RPMI7951 (cell line): ENCODE measurements around the gene SRP19. TPM values are rescaled to one million over a fixed set of nuclear protein-coding genes. Genes with fewer than 3 reads are reported as not detected.
A peak's percentile ranks its signal among the peaks of the same experiment; 100 is the strongest.
"Not testable (repeated sequence)": the region's sequence is repeated elsewhere in the genome, so short reads cannot be mapped to it uniquely, and the experiment has no call there.

ENCODE experiments used
- DNase-seq: peaks from one replicate; pipeline ENCODE4 v3.0.0-alpha.2; 2012; ENCODE audit warnings: low read depth
- total RNA-seq: library from RNA; depleted of rRNA; stranded (reverse); fragments of >200 nt; shearing (Covaris generic); gene quantifications from 2 replicates; pipeline ENCODE4 v1.2.3, GENCODE V29; 2014

The SRP19 gene
- total RNA-seq, 1 experiment from 2014 or later, result 106 TPM

DNA sequence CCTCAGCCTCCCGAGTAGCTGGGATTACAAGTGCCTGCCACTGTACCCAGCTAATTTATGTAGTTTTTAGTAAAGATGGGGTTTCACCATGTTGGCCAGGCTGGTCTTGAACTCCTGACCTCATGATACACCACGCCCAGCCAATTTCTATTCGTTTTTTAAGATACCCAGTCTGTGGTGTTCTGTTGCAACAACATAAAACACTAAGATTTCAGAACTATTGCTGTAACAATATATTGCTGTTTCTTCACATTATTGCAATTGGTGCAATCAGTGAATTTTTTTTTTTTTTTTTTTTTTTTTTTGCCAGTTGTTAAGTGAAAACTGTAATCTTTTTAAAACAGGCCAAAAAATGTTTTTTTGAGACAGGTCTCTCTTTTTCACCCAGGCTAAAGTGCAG is 9.9 kb downstream of the SRP19 start:
- no peak for DNase-seq

DNA sequence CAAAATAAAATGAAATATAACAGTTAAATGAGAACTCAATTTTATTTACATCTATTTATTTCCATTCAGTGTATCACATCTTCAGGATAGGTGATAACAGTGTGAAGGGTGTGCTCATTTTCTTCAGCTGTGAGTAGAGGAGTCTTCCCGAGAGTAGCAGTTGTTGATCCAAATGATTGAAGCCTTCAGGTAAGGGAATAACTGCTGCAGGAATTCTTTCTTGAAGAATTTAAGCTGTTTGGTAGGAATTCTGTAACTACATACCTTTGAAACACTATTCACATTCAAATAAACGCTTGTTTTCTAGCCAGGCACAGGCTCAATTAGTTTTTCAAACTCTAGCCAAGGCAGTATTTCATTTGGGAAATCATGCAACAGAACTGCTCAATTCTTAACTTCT is 15.3 kb downstream of the SRP19 start:
- DNase-seq, result no peak

DNA sequence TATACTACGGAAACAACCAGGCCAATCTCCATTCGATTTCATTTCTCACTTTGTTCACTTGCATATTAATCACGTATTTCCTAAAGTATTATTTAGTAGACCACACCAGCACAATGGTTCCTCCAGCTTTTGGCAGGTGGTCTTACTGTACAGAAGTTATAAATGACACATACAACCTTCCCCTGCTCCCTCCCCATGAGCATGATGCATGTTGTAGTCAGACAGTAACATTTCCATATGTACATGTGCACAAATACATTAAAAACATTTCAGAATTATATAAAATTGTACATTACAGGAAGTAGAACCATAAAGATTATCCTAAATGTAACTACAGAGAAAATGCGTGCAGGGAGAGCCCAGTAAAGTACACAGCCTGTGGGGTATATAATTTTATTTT is 17.0 kb downstream of the SRP19 start:
- DNase-seq, result no peak

DNA sequence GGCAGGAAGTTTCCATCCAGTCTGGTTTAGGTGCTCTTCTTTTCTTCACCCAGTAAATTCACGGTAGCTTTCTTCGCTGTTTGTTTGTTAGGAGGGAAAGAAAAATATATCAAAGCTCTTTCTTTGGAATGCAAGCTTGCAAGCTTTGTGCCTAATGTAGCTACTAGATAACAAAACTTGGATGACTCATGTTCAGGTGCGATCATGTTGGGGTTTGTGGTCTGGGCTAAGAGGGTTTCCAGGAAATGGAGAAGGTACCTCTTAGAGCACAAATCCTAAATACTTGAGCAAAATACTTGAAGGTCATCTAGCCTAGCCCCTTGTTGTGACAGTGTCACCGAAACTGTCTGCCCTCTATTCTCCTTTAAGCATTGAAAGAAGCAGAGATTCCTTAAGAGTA is 17.7 kb downstream of the SRP19 start:
- DNase-seq, result peak; percentile 36

DNA sequence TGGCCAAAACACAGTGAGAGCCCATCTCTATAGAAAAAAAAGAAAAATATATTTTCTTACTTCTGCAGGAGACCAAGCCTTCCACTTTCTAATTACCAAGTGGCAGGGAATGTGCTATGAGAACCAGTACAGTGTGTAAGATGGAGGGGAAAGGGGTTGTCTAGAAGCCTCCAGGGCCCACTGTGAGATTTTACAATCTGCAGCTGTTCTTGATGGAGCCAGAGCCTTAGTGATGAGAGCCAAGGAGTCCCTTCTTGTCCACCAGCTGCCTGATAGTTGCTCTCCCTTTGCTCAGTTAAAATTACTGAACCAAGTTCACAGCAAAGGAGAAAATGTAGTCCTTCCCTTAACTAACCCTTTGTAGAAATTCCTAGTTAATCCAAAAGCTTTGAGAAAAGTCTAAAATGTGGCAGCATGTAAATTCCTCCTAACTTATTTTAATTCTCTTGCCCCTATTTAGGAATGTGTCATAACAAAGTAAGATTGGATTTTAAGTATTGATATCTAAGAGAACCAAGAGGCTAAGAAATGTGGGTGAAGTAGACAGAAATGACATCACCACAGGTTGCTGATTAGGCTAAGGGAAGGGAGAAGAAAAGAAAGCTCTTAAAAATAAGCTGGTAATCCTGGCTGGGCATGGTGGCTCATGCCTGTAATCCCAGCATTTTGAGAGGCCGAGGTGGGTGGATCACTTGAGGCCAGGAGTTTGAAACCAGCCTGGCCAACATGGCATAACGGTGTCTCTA is 19.3 kb downstream of the SRP19 start:
- DNase-seq, result no peak

DNA sequence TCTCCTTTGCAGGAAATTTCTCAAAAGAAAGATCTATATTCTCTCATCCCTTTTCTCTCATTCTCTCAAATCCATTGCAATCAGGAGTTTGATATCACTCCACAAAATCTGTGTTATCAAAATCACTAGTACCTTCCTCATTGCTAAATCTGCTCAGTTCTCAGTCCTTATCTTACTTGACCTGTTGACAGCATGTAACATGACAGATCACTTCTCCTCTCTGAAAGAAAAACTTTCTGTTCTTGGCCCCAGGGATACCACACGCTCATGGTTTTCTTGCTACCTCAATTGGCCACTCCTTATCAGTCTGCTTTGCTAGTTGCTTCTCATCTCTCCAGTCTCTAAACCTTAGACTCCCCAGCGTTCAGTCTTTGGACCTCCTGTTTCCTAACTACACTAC is 22.1 kb downstream of the SRP19 start:
- DNase-seq, result no peak

DNA sequence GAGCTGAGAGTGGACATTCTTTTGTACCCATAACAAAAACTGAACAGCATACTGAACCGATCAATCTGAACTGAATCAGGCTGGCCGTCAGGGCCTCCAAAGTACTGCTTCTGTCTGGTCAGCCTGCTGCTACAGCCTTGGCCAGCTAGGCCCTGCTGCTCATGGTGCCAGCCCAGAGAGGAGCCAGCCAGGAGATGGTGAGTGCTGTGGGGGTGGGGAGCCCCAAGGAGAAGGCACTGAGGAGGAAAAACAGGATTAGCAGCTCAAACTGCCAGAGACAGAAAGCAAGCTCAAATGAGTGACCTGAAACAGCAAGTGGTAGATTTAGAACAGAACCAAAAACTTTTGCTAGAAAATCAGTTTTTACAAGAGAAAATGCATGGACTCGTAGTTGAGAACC is 23.9 kb downstream of the SRP19 start:
- DNase-seq, result no peak

DNA sequence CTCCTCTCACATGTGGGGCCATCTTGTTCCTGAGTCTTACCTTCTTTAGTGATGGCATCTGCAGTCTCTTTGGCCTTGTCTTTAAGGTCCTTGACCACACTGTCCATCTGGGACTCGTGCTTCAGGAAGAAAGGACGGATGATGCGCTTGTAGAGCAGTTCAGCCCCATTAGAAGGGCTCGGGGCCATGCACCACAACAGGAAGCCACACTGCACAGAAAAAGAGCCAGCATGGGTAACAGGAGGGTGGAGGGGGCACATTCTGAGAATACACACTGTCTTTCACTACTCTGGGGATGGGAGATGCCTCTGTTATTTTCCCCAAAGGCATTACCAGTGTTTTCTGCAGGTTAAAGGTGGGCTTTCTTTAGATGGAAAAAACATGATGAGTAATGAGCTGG is 25.9 kb downstream of the SRP19 start:
- no peak for DNase-seq

DNA sequence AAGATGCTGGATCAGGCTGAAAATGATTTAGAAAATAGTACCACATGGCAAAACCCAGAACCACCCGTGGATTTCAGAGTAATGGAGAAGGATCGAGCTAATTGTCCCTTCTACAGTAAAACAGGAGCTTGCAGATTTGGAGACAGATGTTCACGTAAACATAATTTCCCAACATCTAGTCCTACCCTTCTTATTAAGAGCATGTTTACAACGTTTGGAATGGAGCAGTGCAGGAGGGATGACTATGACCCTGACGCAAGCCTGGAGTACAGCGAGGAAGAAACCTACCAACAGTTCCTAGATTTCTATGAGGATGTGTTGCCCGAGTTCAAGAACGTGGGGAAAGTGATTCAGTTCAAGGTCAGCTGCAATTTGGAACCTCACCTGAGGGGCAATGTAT is 31.0 kb downstream of the SRP19 start:
- DNase-seq, result not testable (repeated sequence)

DNA sequence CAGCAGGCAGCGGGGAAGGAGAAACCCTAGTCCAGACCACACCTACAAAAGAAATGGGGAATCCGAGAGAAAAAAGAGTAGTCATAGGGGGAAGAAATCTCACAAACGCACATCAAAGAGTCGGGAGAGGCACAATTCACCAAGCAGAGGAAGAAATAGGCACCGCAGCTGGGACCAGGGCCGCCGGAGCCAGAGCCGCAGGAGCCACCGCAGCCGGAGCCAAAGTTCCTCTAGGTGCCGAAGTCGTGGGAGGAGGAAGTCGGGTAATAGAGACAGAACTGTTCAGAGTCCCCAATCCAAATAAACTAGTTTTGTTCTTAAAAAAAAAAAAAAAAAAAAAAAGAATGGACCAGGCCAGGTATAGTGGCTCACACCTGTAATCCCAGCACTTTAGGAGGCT is 31.7 kb downstream of the SRP19 start:
- no peak for DNase-seq

DNA sequence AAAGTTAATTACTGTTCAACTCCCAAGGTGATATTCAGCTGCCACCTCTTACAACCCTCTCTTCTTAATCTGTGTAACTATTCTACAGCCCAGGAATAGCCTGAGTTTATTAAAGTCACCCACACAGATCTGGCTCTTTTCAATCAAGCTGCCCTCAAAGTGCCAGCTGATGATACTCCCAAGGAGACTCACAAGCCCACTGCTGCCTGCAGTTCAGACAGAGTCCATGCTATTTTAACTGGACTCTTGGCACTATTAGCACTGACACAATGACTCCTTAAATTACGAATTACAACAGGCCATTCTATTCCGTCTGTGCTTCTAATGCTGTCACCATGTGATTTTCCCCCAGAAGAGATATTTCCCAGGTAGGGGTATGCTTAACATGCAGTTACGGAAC is 34.6 kb downstream of the SRP19 start:
- DNase-seq, result no peak

DNA sequence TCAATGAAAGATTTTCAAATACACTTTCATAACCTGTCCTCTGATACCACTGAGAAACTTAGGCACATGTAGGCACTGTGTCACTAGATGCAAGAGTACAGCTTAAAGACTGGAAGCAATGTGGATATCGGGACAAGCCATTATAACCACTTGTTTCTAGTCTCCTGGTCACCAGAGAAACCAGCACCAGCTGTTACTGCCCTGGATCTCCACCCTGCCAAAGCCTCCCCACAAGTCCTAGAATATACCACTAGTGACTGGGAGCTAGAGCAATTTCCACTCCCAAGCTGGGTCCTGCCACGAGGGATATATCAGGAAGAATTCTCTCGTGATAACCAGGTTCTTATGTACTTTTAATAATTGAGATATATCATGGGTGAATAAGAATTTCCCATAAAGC is 41.5 kb downstream of the SRP19 start:
- no peak for DNase-seq

DNA sequence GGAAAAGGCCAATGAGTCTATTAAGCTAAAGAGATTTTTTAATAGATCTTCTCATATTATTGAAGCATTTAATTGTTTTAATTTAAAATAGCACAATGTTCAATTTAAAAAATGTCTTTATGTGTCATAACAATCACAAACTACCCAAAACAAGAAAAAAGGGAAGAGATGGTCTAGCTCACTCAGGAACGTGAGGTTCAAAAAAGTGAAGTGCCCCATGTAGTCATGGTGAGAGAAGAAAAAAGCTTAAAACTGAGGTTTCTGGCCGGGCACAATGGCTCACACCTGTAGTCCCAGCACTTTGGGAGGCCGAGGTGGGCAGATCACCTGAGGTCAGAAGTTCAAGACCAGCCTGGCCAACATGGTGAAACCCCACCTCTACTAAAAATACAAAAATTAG is 43.9 kb downstream of the SRP19 start:
- not testable (repeated sequence) for DNase-seq

DNA sequence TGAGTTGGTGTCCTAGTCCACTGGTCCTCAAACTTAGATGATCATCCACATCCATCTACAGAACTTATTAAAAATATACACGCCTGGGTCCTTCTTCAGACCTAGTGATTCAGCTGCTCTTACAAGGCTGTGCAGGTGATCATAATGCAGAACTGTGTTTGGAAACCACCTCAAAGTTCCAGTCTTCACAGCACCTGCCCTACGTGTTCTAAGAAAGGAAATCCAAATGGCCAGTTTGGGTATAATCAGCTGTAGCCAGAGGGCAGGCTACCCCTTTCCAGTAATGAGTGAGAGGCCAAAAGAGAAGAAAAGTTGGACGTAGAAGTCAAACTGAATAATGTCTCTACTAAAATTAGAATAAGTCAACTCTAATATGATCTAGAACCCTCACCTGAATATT is 45.5 kb downstream of the SRP19 start:
- no peak for DNase-seq

DNA sequence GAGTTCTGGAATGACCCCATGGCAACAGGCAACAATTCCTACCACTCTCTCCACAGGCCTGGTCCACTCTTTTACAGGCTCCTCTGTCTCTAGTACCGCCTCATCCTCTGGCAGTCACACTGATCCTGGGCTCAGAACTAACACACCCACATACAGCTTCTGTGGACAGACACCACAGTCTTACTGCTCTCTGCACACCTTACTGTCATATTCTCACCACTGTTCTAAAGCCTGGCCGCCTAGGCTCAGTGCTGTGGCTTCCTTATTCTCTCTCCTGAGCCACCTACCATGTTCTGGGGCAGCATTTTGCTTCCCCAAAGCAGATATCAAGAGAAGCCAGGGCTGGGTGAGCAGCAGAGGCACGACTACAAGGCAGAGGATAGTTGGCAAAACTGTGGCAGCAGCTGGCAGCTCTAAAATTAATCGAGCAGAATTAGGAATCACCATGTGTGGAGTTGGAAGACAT is 46.1 kb downstream of the SRP19 start:
- DNase-seq, result no peak

DNA sequence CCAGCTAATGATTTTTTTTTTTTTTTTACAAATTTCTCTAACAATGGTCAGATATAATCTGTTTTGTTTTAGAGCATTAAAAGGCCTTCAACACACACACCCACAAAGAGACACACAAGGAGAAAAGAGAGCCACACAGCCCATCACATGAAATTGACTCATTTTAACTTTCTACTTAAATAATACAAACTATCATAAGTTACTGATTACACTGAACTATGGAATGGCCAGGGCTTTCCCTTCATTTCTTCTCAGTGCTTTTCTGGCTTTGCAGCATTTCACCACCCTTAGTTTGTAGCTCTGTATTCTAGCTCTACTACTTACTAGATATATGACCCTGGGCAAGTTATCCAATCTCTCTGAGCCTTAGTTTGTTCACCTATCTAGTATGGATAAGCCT is 47.8 kb downstream of the SRP19 start:
- no peak for DNase-seq

DNA sequence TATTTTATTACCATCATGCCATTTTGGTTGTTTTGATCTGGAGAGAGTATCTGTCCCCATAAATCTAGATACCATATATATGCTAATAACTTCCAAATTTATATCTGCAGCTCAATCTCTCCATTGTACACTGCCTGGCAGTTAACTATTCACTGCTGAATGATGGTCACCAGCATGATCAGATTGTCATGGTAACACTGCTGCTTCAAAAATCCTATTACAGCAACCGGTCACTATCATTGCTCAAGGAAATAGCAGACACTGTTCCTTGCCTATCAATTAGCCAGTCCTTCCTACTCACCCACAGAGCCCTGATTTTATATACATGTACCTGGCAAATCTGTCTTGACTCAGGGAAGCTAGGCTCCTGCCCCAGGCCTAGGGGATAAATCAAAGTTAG is 49.4 kb downstream of the SRP19 start:
- DNase-seq, result no peak

DNA sequence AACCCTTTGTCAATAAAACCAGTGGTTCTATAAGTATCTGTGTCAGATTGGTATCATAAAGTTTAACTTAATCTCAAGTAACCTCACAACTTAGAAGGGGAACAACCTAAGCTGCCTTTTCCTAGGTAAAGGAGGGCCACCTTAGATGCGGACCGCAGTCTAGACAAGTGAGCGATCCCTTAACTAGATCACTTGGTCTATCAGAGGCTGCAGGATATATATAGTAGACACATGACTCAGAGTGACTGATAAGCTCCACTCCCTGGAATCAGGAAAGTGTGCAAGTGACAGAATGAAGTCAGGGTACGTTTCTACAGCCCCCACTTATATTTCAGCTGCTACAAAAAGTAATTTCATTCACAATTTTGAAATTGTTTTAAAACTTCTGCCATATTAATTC is 53.5 kb downstream of the SRP19 start:
- DNase-seq, result peak; percentile 4

DNA sequence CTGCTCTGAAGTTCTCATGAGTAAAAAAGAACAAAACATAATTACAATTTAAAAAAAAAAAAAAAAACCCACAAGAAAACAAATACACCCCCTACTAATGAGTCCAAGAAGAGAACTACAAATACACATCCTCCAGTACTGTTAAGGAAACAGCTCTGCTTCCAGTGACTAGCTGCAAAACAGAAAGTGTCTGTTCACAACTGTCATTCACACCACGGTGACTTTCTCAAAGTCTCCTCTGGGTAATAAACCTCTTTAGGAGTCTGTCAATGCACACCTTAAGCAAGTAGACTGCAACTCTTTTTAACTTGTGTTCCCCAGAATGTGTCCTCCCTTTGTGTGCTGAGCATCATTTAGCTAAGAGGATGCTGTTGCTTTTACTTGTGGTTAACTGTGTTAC is 54.7 kb downstream of the SRP19 start:
- no peak for DNase-seq

DNA sequence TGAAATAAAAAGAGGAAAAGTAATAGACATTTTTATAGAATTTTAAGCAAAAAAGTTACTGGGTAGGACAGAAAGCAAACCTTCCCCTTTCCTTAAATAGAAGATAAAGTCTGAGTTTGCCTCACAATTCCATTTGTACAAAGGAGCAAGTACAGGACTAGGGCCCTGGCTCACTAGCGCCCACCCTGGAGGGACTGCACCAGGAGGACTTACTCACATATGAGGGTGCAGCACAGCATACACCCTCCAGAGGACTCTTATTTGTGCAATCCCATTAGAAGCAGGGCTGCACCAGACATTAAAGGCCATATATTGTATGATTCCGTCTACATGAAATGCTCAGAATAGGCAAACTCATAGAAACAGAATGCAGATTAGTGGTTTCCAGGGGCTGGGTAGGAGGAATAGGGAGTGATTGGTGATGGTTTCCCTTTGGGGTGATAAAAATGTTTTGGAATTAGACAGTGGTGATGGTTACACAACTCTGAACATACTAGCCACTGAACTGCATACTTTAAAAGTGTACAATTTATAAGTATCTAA is 56.4 kb downstream of the SRP19 start:
- DNase-seq, result no peak

DNA sequence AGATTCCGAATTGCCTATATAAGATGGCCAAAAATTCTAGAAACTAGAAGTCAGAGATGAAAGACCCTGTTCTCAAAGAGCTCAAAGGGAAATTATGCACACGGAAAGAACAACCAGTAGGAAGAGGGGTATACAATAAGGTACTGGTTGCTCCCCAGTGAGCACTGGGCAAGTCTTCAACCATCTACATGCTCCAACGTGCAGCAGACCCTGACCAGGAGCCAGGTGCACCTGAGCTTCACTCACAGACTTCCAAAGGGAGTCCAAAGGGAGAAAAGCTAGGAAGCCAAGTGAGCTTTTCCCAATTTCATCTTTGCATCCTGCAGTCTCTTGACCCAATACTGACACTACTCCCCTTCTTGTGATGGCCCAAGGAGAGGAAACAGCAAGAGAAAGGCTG is 57.0 kb downstream of the SRP19 start:
- no peak for DNase-seq

DNA sequence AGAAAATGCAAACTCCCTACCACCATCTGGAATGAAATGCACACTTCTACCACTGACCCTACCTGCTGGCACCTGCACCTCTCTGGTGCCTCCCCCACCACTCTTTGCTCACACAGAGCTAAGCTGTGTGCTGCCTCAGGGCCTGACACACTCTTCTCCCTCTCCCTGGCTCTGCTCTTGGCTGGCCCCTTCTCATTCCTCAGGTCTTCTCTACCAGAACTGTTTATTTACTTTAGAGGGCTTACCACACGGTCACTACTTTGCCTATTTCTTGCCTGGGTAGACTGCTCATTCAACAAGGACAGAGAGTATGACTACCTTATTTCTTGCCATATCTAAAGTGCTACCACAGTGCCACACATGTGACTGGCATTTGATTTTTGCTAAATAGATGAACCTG is 57.6 kb downstream of the SRP19 start:
- DNase-seq, result no peak
